ENCODE data around the gene TFB1M.
"Not testable (repeated sequence)": the region's sequence is repeated elsewhere in the genome, so short reads cannot be mapped to it uniquely, and the experiment has no call there.

Gene TFB1M

DNA sequence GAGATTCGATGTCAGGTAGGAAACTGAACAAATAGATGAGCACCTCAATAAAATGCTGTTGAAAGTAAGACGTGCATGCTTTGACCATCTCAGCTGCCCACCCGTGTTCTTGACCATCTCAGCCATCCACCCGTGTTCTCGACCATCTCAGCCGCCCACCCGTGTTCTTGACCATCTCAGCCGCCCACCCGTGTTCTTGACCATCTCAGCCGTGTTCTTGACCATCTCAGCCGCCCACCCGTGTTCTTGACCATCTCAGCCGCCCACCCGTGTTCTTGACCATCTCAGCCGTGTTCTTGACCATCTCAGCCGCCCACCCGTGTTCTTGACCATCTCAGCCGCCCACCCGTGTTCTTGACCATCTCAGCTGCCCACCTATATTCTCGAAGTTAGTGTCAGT, 95.6 kb downstream of the TFB1M start:
- not testable (repeated sequence) for H3K36me3 ChIP-seq (ENCODE audit: control insufficient read depth in 5 of 5, insufficient read depth in 5 of 5, low read length in 5 of 5); H3K4me3 ChIP-seq (ENCODE audit: low read depth in 1 of 5, low read length in 5 of 5); H3K9me3 ChIP-seq (ENCODE audit: control insufficient read depth in 5 of 5, low read length in 5 of 5); H3K27ac ChIP-seq (ENCODE audit: low read depth, low read length); H3K9ac ChIP-seq (ENCODE audit: low read length in 5 of 5); H3K27me3 ChIP-seq (ENCODE audit: control insufficient read depth in 5 of 5, insufficient read depth in 4 of 5, low read length in 5 of 5)
- peaks cover 0 to 11% (median 9%) of the 10 kb centered on the region in 5 donors for H3K4me1 ChIP-seq (ENCODE audit: control insufficient read depth in 5 of 5, insufficient read depth in 5 of 5, low read length in 5 of 5)

GRCh38 chr6:155216312-155217046, 97.8 kb downstream of the TFB1M start:
- H3K9me3 ChIP-seq (ENCODE audit: control insufficient read depth in 5 of 5, low read length in 5 of 5), result no peaks in the 10 kb centered on the region
- H3K9ac ChIP-seq (ENCODE audit: low read length in 5 of 5), result no peak overlapping the region
- peaks cover 0 to 11% (median 9%) of the 10 kb centered on the region in 5 donors for H3K4me1 ChIP-seq (ENCODE audit: control insufficient read depth in 5 of 5, insufficient read depth in 5 of 5, low read length in 5 of 5)
- H3K4me3 ChIP-seq (ENCODE audit: low read depth in 1 of 5, low read length in 5 of 5), result no peak overlapping the region
- no peaks in the 10 kb centered on the region for H3K27me3 ChIP-seq (ENCODE audit: control insufficient read depth in 5 of 5, insufficient read depth in 4 of 5, low read length in 5 of 5)
- no peak overlapping the region for H3K27ac ChIP-seq (ENCODE audit: low read depth, low read length)
- no peaks in the 10 kb centered on the region for H3K36me3 ChIP-seq (ENCODE audit: control insufficient read depth in 5 of 5, insufficient read depth in 5 of 5, low read length in 5 of 5)

DNA sequence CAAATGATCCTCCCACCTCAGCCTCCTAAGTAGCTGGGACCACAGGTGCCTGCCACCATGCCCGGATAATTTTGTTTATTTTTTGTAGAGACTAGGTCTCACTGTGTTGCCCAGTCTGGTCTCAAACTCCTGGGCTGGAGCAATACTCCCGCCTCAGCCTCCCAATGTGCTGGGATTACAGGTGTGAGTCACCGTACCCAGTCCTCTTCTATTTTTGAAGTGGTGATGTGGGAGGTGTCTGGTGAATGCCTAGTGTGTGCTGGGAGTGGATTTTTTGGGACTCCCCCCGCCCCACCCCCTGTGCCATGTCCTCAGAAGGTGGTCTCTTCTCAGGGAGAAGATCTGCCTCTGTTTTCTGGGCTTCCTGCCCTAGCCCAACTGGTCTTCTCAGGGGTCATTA, 98.4 kb downstream of the TFB1M start:
- no peak overlapping the region for H3K9ac ChIP-seq (ENCODE audit: low read length in 5 of 5)
- H3K27ac ChIP-seq (ENCODE audit: low read depth, low read length), result no peak overlapping the region
- peaks cover 0 to 11% (median 9%) of the 10 kb centered on the region in 5 donors for H3K4me1 ChIP-seq (ENCODE audit: control insufficient read depth in 5 of 5, insufficient read depth in 5 of 5, low read length in 5 of 5)
- no peak overlapping the region for H3K4me3 ChIP-seq (ENCODE audit: low read depth in 1 of 5, low read length in 5 of 5)
- H3K36me3 ChIP-seq (ENCODE audit: control insufficient read depth in 5 of 5, insufficient read depth in 5 of 5, low read length in 5 of 5), result no peaks in the 10 kb centered on the region
- H3K9me3 ChIP-seq (ENCODE audit: control insufficient read depth in 5 of 5, low read length in 5 of 5), result no peaks in the 10 kb centered on the region
- no peaks in the 10 kb centered on the region for H3K27me3 ChIP-seq (ENCODE audit: control insufficient read depth in 5 of 5, insufficient read depth in 4 of 5, low read length in 5 of 5)

DNA sequence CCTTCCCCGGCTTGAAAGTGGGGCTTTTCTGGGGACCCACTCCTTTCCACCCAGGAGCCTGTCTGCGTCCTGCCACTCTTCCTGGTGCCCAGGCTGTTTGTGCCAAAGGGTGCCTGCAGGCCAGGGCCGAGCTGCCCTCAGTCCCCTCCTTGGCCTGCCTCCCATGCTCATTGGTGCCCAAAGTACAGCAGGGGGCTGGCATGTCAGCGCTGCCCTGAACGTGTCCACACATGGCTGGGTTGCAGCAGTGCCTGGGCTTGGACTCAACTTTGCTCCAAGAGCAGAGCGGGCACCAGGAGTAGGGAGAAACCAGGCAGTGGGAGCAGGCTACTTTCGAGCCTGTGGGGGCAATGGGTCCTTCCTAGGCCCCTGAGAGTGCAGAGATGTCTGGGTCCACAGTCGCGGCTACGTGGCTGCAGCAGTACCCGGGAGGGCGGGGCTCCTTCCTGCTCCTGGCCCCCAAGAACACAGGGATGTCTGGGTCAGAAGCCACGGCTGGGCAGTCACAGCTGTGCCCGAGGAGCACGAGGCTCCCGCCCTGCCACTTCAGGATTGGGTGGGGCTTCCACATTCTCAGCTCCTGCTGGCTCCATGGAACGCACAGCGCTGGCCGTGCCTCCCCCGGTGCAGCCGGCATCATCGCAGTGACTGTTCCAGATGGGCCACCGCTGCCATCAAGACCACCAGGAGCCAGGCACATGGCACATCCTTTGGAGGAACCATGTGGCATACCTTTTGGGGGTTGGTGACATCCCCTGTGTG, 100.5 kb downstream of the TFB1M start:
- no peak overlapping the region for H3K27ac ChIP-seq (ENCODE audit: low read depth, low read length)
- H3K4me1 ChIP-seq (ENCODE audit: control insufficient read depth in 5 of 5, insufficient read depth in 5 of 5, low read length in 5 of 5), result no peaks in the 10 kb centered on the region
- H3K9me3 ChIP-seq (ENCODE audit: control insufficient read depth in 5 of 5, low read length in 5 of 5), result no peaks in the 10 kb centered on the region
- no peaks in the 10 kb centered on the region for H3K36me3 ChIP-seq (ENCODE audit: control insufficient read depth in 5 of 5, insufficient read depth in 5 of 5, low read length in 5 of 5)
- no peaks in the 10 kb centered on the region for H3K27me3 ChIP-seq (ENCODE audit: control insufficient read depth in 5 of 5, insufficient read depth in 4 of 5, low read length in 5 of 5)
- H3K9ac ChIP-seq (ENCODE audit: low read length in 5 of 5), result no peak overlapping the region
- H3K4me3 ChIP-seq (ENCODE audit: low read depth in 1 of 5, low read length in 5 of 5), result no peak overlapping the region

DNA sequence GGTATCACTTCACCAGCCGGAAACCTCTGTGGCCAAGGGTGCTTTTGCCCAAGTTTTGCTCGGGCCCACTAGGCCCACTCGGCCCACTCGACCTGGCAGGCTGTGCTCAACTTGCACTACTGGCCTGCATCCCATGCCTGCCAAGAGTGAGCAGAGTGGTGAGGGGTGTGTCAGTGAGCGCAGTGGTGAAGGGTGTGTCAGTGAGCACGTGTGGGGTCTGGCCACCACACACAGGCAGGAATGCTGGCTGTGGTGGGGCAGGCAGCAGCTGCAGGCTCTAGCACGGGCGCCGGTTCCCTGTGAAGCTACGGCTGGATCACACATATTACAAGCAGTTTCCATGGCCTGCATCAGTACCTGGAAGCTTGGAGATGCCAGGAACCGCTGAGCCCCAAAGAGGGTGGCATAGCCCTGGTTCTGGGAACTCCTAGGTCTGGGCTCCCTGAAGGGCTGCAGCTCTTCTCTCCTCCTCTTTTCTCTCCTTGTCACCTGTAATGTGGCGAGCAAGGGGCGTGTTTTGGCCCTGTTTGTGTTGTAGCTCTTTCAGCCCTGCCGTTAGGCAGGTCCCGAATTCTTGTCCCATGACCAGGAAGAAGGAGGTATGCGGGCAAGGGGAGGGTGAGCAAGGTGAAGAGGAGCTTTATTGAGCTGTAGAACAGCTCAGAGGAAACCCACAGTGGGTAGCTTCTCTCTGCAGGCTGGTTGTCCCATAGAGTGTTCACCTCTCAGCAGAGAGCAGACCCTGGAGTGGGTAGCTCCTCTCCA, 101.5 kb downstream of the TFB1M start:
- Histone ChIP-seq H3K4me1 (ENCODE audit: control insufficient read depth in 5 of 5, insufficient read depth in 5 of 5, low read length in 5 of 5) (no peaks in the 10 kb centered on the region), H3K36me3 (ENCODE audit: control insufficient read depth in 5 of 5, insufficient read depth in 5 of 5, low read length in 5 of 5) (no peaks in the 10 kb centered on the region), H3K9ac (ENCODE audit: low read length in 5 of 5) (no peak overlapping the region), H3K27ac (ENCODE audit: low read depth, low read length) (no peak overlapping the region), H3K9me3 (ENCODE audit: control insufficient read depth in 5 of 5, low read length in 5 of 5) (no peaks in the 10 kb centered on the region), H3K4me3 (ENCODE audit: low read depth in 1 of 5, low read length in 5 of 5) (no peak overlapping the region), H3K27me3 (ENCODE audit: control insufficient read depth in 5 of 5, insufficient read depth in 4 of 5, low read length in 5 of 5) (no peaks in the 10 kb centered on the region)

DNA sequence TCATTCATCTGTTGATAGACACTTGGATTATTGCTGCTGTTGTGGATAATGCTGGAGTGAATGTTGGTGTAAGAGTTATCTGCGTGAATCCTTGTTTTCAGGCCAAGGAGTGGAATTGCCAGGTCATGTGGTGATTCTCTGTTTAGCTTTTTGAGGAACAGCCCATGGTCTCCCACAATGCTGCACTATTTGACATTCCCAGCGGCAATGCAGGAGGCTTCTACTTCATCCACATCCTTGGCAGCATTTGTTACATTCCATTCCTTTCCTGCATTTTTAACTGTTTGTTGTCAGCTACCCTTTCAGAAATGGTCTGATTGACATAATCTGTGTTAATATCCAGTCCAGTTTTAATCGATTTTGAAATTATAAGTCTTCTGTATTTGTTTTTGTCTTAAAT, 102.2 kb downstream of the TFB1M start:
- Histone ChIP-seq H3K9ac (ENCODE audit: low read length in 5 of 5) (no peak overlapping the region), H3K36me3 (ENCODE audit: control insufficient read depth in 5 of 5, insufficient read depth in 5 of 5, low read length in 5 of 5) (no peaks in the 10 kb centered on the region), H3K27me3 (ENCODE audit: control insufficient read depth in 5 of 5, insufficient read depth in 4 of 5, low read length in 5 of 5) (no peaks in the 10 kb centered on the region), H3K27ac (ENCODE audit: low read depth, low read length) (no peak overlapping the region), H3K4me3 (ENCODE audit: low read depth in 1 of 5, low read length in 5 of 5) (no peak overlapping the region), H3K9me3 (ENCODE audit: control insufficient read depth in 5 of 5, low read length in 5 of 5) (no peaks in the 10 kb centered on the region), H3K4me1 (ENCODE audit: control insufficient read depth in 5 of 5, insufficient read depth in 5 of 5, low read length in 5 of 5) (no peaks in the 10 kb centered on the region)

DNA sequence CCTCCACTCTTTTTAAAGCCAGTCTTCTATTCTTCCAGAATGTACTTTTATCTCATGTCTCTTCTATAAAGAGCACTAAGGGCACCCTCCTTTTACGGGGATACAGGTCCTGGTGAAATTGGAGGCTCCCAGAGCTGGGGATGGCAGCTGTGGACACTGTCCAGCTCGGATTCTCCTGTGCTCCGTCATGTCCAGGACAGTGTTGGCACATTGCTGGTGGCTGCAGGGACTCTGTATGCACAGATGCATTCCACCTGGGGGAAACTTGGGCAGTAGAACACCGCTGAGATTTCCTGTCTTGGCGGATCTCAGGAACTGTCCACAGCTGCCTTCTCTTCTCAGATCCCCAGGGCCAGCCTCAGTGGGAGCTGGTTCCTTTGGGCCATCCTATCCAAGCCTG, 107.1 kb downstream of the TFB1M start:
- H3K27ac ChIP-seq (ENCODE audit: low read depth, low read length), result no peak overlapping the region

More for the DNA sequence above, 107.1 kb downstream of the TFB1M start:
- H3K4me1 ChIP-seq (ENCODE audit: control insufficient read depth in 5 of 5, insufficient read depth in 5 of 5, low read length in 5 of 5), result no peaks in the 10 kb centered on the region
- H3K36me3 ChIP-seq (ENCODE audit: control insufficient read depth in 5 of 5, insufficient read depth in 5 of 5, low read length in 5 of 5), result no peaks in the 10 kb centered on the region
- H3K27me3 ChIP-seq (ENCODE audit: control insufficient read depth in 5 of 5, insufficient read depth in 4 of 5, low read length in 5 of 5), result no peaks in the 10 kb centered on the region
- H3K9ac ChIP-seq (ENCODE audit: low read length in 5 of 5), result no peak overlapping the region
- no peak overlapping the region for H3K4me3 ChIP-seq (ENCODE audit: low read depth in 1 of 5, low read length in 5 of 5)
- no peaks in the 10 kb centered on the region for H3K9me3 ChIP-seq (ENCODE audit: control insufficient read depth in 5 of 5, low read length in 5 of 5)
